Measurements from ENCODE around the gene G6PD. TPM values are rescaled to one million over a fixed set of nuclear protein-coding genes. Genes with fewer than 3 reads are reported as not detected.

Gene G6PD
- total and polyA plus RNA-seq, 4 donors: 1.9 to 23.6 (median 5.5) TPM

DNA sequence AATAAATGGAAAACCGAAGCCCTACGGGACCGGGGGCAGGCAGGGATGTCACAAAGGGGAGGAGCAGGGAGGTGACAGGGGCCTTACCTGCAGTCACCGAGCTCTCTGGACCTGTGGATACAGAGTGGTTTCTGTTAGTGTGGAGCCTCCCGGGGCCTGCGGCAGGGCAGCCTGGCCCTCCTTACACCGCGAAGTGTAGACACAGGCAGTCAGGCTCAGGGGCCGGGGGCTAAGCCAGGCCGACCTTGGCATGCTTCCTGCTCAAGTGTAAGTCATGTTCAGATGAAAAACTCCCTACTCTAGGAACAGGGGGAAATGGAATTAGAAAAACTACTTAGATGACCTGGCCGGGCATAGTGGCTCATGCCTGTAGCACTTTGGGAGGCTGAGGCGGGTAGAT, 34.9 kb downstream of the G6PD start:
- TF ChIP-seq TAF1 (conservative IDR thresholded peaks at IDR 0.05): no peak
- TF ChIP-seq, protein P1, sequence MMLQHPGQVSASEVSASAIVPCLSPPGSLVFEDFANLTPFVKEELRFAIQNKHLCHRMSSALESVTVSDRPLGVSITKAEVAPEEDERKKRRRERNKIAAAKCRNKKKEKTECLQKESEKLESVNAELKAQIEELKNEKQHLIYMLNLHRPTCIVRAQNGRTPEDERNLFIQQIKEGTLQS (IDR thresholded peaks at IDR 0.05): no peak
- TF ChIP-seq SP1 (IDR thresholded peaks at IDR 0.05): no peak
- TF ChIP-seq GABPA (IDR thresholded peaks at IDR 0.05 in 1 of 2, conservative IDR thresholded peaks at IDR 0.05 in 1 of 2): no peak
- TF ChIP-seq, protein P2, sequence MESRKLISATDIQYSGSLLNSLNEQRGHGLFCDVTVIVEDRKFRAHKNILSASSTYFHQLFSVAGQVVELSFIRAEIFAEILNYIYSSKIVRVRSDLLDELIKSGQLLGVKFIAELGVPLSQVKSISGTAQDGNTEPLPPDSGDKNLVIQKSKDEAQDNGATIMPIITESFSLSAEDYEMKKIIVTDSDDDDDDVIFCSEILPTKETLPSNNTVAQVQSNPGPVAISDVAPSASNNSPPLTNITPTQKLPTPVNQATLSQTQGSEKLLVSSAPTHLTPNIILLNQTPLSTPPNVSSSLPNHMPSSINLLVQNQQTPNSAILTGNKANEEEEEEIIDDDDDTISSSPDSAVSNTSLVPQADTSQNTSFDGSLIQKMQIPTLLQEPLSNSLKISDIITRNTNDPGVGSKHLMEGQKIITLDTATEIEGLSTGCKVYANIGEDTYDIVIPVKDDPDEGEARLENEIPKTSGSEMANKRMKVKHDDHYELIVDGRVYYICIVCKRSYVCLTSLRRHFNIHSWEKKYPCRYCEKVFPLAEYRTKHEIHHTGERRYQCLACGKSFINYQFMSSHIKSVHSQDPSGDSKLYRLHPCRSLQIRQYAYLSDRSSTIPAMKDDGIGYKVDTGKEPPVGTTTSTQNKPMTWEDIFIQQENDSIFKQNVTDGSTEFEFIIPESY (IDR thresholded peaks at IDR 0.05): no peak
- Histone ChIP-seq H3K36me3 (ENCODE audit: control insufficient read depth in 4 of 4, insufficient read depth in 3 of 4, low read depth in 1 of 4, low read length in 3 of 4) (peaks cover 4 to 15% (median 4%) of the 10 kb centered on the region in 4 donors), H3K4me3 (ENCODE audit: low read depth in 1 of 3, low read length in 3 of 3) (no peak overlapping the region), H3K4me1 (ENCODE audit: control insufficient read depth in 4 of 4, insufficient read depth in 4 of 4, low read length in 3 of 4) (peaks cover 4 to 18% (median 10%) of the 10 kb centered on the region in 4 donors), H3K9ac (ENCODE audit: low read depth in 1 of 2, low read length in 2 of 2) (no peak overlapping the region), H3K9me3 (ENCODE audit: control insufficient read depth in 4 of 4, low read length in 3 of 4) (peaks cover 0 to 3% (median 0%) of the 10 kb centered on the region in 4 donors), H3K27me3 (ENCODE audit: control insufficient read depth in 4 of 4, insufficient read depth in 4 of 4, low read length in 3 of 4) (no peaks in the 10 kb centered on the region), H3K27ac (ENCODE audit: low read depth in 1 of 2, low read length in 2 of 2) (no peak overlapping the region)
- DNase-seq (ENCODE audit: low spot score): no peak
- 77% methylated on average over 12 of the region's 12 CpGs for WGBS

DNA sequence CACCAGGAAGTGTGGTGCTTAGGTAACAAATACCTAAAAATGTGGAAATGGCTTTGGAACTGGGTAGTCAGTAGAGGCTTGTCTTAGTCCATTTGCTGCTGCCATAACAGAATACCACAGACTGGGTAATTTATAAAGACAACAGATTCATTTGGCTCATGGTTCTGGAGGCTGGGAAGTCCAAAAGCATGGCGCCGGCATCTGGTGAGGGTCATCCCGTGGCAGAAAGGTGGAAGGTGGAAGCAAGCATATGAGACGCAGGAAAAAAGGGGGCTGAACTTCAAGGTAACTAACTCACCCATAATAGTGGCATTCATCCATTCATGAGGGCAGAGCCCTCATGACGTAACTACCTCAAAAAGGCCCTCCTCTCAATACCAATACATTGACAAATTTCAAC, 37.2 kb downstream of the G6PD start:
- H3K9ac ChIP-seq (ENCODE audit: low read depth in 1 of 2, low read length in 2 of 2): no peak overlapping the region
- peaks cover 4 to 26% (median 5%) of the 10 kb centered on the region in 4 donors for H3K36me3 ChIP-seq (ENCODE audit: control insufficient read depth in 4 of 4, insufficient read depth in 3 of 4, low read depth in 1 of 4, low read length in 3 of 4)
- DNase-seq (ENCODE audit: low spot score): no peak
- over 99% methylated on average over 5 of the region's 5 CpGs for WGBS
- H3K9me3 ChIP-seq (ENCODE audit: control insufficient read depth in 4 of 4, low read length in 3 of 4): peaks cover 0 to 3% (median 0%) of the 10 kb centered on the region in 4 donors
- no peak overlapping the region for H3K27ac ChIP-seq (ENCODE audit: low read depth in 1 of 2, low read length in 2 of 2)
- no peaks in the 10 kb centered on the region for H3K27me3 ChIP-seq (ENCODE audit: control insufficient read depth in 4 of 4, insufficient read depth in 4 of 4, low read length in 3 of 4)
- no peak overlapping the region for H3K4me3 ChIP-seq (ENCODE audit: low read depth in 1 of 3, low read length in 3 of 3)
- TF ChIP-seq EGR1 (IDR thresholded peaks at IDR 0.05; ENCODE audit: low read depth in 2 of 2) (no peak), RAD21 (IDR thresholded peaks at IDR 0.05) (no peak), FOXA1 (IDR thresholded peaks at IDR 0.05) (no peak), HNF4A (conservative IDR thresholded peaks at IDR 0.05) (no peak), HNF4G (IDR thresholded peaks at IDR 0.05) (no peak), YY1 (IDR thresholded peaks at IDR 0.05) (no peak), RXRA (IDR thresholded peaks at IDR 0.05) (no peak), GABPA (IDR thresholded peaks at IDR 0.05 in 1 of 2, conservative IDR thresholded peaks at IDR 0.05 in 1 of 2) (no peak), TAF1 (conservative IDR thresholded peaks at IDR 0.05) (no peak), FOXA2 (IDR thresholded peaks at IDR 0.05) (no peak), SP1 (IDR thresholded peaks at IDR 0.05) (no peak)
- TF ChIP-seq, protein P3, sequence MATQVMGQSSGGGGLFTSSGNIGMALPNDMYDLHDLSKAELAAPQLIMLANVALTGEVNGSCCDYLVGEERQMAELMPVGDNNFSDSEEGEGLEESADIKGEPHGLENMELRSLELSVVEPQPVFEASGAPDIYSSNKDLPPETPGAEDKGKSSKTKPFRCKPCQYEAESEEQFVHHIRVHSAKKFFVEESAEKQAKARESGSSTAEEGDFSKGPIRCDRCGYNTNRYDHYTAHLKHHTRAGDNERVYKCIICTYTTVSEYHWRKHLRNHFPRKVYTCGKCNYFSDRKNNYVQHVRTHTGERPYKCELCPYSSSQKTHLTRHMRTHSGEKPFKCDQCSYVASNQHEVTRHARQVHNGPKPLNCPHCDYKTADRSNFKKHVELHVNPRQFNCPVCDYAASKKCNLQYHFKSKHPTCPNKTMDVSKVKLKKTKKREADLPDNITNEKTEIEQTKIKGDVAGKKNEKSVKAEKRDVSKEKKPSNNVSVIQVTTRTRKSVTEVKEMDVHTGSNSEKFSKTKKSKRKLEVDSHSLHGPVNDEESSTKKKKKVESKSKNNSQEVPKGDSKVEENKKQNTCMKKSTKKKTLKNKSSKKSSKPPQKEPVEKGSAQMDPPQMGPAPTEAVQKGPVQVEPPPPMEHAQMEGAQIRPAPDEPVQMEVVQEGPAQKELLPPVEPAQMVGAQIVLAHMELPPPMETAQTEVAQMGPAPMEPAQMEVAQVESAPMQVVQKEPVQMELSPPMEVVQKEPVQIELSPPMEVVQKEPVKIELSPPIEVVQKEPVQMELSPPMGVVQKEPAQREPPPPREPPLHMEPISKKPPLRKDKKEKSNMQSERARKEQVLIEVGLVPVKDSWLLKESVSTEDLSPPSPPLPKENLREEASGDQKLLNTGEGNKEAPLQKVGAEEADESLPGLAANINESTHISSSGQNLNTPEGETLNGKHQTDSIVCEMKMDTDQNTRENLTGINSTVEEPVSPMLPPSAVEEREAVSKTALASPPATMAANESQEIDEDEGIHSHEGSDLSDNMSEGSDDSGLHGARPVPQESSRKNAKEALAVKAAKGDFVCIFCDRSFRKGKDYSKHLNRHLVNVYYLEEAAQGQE (IDR thresholded peaks at IDR 0.05): no peak
- TF ChIP-seq, protein P2 (IDR thresholded peaks at IDR 0.05): no peak
- TF ChIP-seq, protein P4, sequence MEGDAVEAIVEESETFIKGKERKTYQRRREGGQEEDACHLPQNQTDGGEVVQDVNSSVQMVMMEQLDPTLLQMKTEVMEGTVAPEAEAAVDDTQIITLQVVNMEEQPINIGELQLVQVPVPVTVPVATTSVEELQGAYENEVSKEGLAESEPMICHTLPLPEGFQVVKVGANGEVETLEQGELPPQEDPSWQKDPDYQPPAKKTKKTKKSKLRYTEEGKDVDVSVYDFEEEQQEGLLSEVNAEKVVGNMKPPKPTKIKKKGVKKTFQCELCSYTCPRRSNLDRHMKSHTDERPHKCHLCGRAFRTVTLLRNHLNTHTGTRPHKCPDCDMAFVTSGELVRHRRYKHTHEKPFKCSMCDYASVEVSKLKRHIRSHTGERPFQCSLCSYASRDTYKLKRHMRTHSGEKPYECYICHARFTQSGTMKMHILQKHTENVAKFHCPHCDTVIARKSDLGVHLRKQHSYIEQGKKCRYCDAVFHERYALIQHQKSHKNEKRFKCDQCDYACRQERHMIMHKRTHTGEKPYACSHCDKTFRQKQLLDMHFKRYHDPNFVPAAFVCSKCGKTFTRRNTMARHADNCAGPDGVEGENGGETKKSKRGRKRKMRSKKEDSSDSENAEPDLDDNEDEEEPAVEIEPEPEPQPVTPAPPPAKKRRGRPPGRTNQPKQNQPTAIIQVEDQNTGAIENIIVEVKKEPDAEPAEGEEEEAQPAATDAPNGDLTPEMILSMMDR (IDR thresholded peaks at IDR 0.05; ENCODE audit: low read depth, low read length, missing input control): no peak
- TF ChIP-seq, protein P1 (IDR thresholded peaks at IDR 0.05): no peak
- TF ChIP-seq, protein P5, sequence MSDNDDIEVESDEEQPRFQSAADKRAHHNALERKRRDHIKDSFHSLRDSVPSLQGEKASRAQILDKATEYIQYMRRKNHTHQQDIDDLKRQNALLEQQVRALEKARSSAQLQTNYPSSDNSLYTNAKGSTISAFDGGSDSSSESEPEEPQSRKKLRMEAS (IDR thresholded peaks at IDR 0.05): no peak
- H3K4me1 ChIP-seq (ENCODE audit: control insufficient read depth in 4 of 4, insufficient read depth in 4 of 4, low read length in 3 of 4): peaks cover 3 to 12% (median 5%) of the 10 kb centered on the region in 4 donors
